B cell (primary cell): ENCODE data around the gene TRAF5.

ENCODE experiments used
- CTCF ChIP-seq: fragments of 200-600 bp; IDR thresholded peaks from one replicate; pipeline ENCODE4 v1.8.0; 2022; ENCODE audit warnings: antibody characterized with exemption, mild to moderate bottlenecking
- EZH2 ChIP-seq: IDR thresholded peaks from 2 replicates; pipeline ENCODE4 v1.6.1; 2012; ENCODE audit warnings: borderline replicate concordance, low read depth, mild to moderate bottlenecking, moderate library complexity, low read length; ENCODE audit not compliant: insufficient read depth, poor library complexity, severe bottlenecking

- TF ChIP-seq CTCF: no peak
- TF ChIP-seq EZH2: no peak
Observed at GRCh38 chr1:211386921-211387320, 60.3 kb downstream of the TRAF5 start.
